CD4-positive, alpha-beta T cell treated with Interleukin-6 for 4 hours (primary cell): Measurements from ENCODE around the gene SH3D21.
A peak's percentile ranks its signal among the peaks of the same experiment; 100 is the strongest.

Experiments
- DNase-seq: peaks from one replicate; pipeline ENCODE4 v3.0.0-alpha.2; 2020; ENCODE audit warnings: mixed read lengths

SH3D21 gene

GRCh38 chr1:36304521-36304920 lies 1.6 kb upstream of the SH3D21 start:
- DNase-seq: no peak

DNA sequence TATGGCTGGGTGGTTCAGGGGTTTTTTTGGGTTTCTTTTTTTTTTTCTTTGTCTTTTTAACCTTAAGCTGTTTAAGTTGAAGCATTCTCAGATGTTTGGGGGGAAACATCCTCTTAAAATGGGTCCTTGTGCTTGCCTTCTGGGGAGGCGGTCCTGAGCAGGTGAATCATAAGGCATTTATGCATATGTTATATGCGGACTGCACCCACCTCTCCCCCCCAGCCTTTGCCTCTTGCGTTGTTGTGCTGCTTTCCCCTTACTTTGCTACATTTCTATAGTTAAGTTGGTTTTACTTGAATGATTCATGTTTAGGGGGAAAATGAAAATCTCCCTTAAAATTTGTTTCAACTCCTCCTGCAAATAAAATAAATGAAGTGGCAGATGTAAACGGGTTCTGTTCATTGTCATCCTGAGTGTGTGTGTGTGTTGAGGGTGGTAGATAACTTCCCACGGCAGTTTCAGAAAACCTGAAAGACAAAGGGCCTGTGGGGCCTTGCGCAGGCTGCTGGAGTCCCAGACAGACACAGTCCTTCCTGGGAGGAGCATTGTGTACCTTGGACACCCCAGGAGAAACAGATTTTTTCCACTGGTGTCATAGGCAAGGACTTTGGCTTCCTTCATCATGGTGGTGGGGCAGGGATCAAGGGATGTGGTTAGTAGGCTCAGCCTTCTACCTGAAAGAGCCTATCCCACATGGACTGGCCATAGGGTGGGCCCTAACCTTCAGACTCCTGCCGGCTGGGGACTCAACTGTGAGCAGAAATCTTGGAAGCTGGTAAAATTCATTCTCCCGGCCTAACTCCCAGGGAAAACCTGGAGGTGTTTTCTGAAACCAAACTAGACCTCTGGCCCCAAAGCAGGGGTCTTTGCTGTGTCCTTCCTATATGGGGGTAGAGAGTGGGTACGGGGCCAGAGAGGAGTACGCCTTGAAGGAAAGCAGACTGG lies 926 bp upstream of the SH3D21 start:
- DNase-seq: no peak

DNA sequence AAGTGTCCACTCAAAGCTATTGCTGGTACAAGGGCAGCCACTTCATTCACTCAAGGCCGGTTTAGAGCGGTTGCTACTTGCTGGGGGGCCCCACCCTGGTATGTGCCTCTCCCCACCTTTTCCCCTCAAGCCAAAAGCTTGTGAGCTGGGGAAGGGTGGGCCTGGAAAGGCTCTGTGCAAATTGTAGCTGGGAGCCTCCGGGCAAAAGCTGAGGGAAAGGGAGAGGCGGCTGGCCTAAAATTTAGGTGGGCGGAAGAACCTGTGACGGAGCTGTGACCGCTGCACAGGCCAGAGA lies 306 bp upstream of the SH3D21 start:
- no peak for DNase-seq

- DNase-seq: peak; percentile 96
These were observed 811 bp downstream of the SH3D21 start for GRCh38 chr1:36306902-36307456.

DNA sequence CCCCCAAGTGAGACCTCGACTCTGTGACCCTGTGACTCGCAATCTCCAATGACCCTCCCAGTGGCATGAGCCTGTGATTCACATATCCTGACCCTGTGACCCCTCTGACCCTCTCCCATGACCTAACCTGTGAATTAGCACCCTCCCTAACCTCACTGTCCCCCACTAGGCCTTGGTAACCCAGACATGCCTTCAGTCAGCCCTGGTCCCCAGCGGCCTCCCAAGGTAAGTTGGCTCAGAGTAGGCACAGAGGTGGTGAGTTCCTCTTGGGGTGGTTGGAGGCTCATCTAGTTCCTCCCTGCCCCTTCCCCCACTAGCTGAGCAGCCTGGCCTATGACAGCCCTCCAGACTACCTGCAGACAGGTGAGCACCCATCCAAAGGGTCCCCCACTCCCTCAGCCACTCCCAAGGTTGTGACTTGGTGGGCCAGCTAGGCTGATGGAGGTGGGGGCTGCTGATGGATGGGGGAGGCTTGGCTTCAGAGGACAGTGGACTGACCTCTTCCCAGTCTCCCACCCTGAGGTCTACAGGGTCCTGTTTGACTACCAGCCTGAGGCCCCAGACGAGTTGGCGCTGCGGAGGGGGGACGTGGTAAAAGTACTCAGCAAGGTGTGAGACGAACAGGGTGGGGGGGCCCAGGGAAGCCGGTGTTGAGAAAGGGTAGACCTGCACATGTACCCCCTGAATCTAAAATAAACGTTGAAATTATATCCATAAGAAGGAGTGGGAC lies 1.6 kb downstream of the SH3D21 start:
- no peak for DNase-seq

GRCh38 chr1:36309397-36309796 lies 3.2 kb downstream of the SH3D21 start:
- no peak for DNase-seq

- no peak for DNase-seq
These were observed 14.2 kb downstream of the SH3D21 start for GRCh38 chr1:36320291-36320761.

GRCh38 chr1:36320767-36321118 lies 14.6 kb downstream of the SH3D21 start:
- no peak for DNase-seq

- peak; percentile 55 for DNase-seq
These were observed 15.2 kb downstream of the SH3D21 start for GRCh38 chr1:36321119-36321951.

DNA sequence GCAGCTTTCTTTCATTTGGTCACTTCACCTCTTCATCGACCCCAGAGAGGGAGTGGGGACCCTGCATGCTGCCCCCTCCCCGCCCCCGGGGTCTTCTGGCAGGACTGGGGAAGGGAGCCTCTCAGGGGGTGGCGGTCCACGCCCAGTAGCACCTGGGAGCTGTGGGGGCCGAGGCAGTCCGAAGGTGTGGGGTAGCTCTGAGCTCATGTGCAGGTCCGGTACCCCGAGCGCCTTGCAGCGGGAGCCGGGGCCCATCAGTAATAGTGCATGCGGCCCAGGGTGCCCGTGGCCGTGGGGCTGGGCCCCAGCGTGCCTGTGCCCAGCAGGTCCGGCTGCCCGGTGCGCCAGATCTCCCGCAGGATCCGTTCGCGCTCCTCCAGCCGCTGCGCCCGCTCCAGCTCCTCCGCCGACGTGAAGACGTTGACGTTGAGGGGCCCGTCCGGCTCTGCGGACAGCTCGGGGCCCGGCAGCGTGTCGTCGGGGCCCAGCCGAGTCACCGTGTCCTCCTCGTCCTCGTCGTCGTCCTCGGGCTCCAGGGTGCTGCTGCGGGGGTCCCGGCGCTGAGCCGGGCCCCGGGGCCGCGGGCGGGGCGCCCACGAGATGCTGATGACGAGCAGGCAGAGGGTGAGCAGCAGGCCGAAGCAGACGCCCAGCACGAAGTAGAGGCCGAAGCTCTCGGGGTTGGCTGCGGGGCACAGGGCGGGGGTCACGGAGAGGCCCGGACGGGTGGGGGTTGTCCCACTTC lies 16.0 kb downstream of the SH3D21 start:
- no peak for DNase-seq

DNA sequence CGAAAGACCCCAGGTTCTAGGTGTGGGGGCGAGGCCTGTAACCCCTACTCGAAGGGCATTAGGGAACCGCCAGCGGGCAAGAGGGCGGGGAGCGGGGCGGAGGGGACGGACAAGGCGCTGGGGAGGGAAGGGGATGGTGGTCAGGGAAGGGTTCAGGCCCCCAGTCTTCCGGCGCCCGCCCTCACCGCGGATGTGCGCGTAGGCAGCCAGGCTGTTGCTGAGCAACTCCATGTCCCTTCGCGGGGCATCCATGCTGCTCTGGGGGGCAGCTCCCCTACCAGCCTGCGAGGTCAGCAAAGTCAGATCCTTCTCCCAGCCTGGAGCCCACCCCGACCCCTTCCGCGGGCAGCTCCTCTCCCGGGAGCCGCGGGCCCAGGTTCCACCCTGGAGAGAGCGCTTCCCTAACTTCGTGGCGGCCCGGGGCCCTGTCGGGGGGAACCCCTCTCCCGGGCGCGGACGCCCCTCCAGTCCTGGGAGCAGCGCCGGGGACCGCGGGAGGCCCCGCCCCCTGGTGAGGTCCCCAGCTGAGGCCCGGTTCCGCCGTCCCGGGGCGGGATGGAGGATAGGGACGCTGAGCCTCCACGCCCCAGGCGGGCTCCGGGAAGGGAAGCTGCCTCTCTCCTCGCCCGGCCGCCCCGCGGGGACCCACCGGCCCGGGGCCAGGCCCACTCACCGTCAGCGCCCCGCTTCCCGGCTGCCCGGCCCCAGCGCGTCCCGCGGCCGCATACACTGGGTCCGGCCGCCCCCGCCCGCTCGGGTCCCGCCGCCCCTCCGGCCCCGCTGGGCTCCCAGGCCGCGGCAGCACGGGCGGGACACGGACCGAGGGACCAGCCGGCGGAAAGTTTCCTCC lies 16.8 kb downstream of the SH3D21 start:
- peak; percentile 37 for DNase-seq

DNA sequence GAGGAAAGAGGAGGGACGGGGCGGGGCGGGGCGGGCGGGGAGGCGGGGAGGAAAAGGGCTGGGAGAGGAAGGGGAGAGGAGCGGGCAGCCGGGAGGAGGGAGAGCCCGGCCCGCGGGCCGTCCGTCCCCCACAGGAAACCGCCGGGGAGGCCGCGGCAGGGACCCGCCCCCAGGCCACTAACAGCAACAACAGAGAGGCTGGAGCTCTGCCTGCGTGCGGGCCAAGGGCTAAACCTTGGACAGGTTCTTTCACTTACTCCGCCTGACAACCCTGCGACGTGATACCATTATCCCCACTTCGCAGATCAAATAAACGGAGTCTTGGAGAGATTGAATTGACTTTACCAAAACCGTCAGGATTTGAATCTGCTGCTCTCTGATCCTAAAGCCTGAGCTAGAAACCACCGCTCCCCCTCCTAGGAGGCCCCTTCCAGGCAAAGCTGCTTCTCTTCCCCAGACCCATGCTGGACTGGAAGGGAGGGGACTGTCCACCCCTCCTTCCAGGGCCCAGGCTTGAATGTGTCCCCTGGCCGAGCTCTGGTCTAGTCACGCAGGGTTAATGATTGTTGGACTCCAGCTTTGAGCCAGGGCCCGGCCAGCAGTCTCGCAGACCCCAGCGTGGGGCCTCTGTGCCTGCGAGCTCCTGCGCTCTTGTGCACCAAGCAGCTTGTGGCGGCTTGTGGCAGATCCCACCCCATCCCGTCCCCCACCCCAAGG lies 17.6 kb downstream of the SH3D21 start, which contains the start of gene EVA1B:
EVA1B (minus strand) TSS at position 10 of the 717 bp plus-strand sequence. CDS start 608 bp downstream, outside the sequence.
- DNase-seq: peak; percentile 65

DNA sequence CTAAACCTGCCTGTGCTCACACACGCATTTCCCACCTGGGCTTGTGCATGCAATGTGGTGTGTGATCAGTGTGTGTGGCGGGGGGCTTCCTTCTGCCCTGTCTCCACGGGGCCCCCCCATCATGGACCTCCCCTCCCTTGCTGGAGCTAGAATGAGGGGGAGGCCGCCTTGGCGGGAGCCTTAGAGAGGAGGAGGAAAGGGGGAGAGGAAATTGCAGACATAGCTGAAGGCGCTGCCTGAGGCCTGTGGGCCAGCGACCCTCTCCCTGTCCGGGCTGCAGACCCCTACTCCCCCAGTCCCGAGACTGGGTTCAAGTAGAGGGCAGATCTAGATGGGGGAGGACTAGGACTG lies 18.2 kb downstream of the SH3D21 start:
- DNase-seq: no peak

DNA sequence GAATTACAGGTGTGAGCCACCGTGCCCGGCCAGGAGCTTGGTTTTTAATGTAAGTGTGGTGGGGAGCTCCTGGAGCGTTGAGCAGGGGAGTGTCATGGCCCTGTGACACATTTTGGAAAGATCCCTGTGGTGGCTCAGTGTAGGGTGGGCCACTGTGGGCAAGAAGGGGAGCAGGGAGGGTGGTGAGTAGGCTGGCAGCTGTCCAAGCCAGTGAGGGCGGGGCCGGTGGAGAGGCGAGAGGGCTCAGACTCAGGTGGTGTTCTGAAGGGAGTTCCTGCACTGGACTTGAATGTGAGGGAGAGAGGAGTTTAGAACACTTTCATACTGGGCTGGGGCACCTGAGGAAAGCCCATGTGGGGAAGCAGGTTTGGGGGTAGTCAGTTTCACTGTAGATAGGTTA lies 20.3 kb downstream of the SH3D21 start:
- no peak for DNase-seq

- no peak for DNase-seq
These were observed 21.4 kb downstream of the SH3D21 start for GRCh38 chr1:36327421-36328087.

GRCh38 chr1:36328088-36328480 lies 21.9 kb downstream of the SH3D21 start:
- no peak for DNase-seq

DNA sequence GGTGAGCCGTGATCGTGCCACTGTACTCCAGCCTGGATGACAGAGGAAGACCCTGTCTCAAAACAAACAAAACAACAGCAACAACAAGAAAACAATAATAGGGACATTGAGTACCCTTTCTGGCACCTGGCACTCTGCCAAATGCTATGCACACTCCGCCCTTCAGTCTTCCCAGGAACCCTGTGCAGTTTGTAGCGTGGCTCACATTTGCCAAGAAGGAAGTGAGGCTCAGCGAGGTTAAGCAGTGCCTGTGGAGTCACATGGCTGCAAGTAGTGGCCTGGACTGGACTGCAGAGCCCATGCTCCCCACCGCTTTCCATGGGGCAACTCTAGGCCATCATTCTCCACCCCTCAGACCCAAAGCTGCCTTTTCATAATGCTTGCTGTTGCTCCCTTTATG lies 22.5 kb downstream of the SH3D21 start:
- no peak for DNase-seq

GRCh38 chr1:36329817-36330216 lies 23.6 kb downstream of the SH3D21 start:
- DNase-seq: no peak

GRCh38 chr1:36330940-36331339 lies 24.8 kb downstream of the SH3D21 start:
- DNase-seq: no peak

DNA sequence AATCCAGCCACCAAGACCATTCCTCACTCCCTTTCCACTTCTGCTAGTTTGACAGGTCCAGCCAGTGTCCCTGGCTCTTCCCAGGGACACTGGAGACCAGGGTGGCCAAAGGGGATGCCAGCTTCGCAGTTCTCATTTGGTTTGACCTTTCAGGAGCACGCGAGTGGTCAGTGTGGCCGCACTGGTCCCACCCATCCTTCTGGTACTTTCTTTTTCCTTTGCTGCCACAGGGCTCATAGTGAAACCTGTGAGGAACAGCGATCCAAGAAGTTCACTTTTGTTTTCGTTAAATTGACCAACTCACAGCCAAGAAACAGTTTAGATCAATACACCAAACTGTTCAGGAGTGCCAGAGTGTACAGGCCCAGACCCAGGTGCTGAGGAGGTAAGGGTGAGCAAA lies 31.7 kb downstream of the SH3D21 start:
- DNase-seq: no peak
